Glutamatergic neuron (in vitro differentiated cells): Measurements from ENCODE around the gene EVA1C. TPM values are rescaled to one million over a fixed set of nuclear protein-coding genes. Genes with fewer than 3 reads are reported as not detected.
"Not testable (repeated sequence)": the region's sequence is repeated elsewhere in the genome, so short reads cannot be mapped to it uniquely, and the experiment has no call there.

Experiments
- DNase-seq: peaks from one replicate; pipeline ENCODE4 v3.0.0; 2022
- H3K27ac Mint-ChIP-seq: one replicate; pipeline ENCODE4 v1.8.0; 2020; ENCODE audit warnings: mild to moderate bottlenecking, mixed read lengths, inconsistent platforms; ENCODE audit not compliant: unreplicated experiment
- H3K27me3 Mint-ChIP-seq: one replicate; pipeline ENCODE4 v1.8.0; 2020; ENCODE audit warnings: mild to moderate bottlenecking, moderate library complexity, mixed read lengths, inconsistent platforms; ENCODE audit not compliant: unreplicated experiment
- H3K36me3 Mint-ChIP-seq: one replicate; pipeline ENCODE4 v1.8.0; 2020; ENCODE audit warnings: mild to moderate bottlenecking, mixed read lengths, inconsistent platforms; ENCODE audit not compliant: unreplicated experiment
- H3K4me1 Mint-ChIP-seq: one replicate; pipeline ENCODE4 v1.8.0; 2020; ENCODE audit warnings: mild to moderate bottlenecking, low read depth, mixed read lengths, inconsistent platforms; ENCODE audit not compliant: unreplicated experiment
- H3K4me3 Mint-ChIP-seq: one replicate; pipeline ENCODE4 v1.8.0; 2020; ENCODE audit warnings: mild to moderate bottlenecking, mixed read lengths, inconsistent platforms; ENCODE audit not compliant: unreplicated experiment
- H3K9me3 Mint-ChIP-seq: one replicate; pipeline ENCODE4 v1.8.0; 2020; ENCODE audit warnings: mild to moderate bottlenecking, moderate library complexity, mixed read lengths, inconsistent platforms; ENCODE audit not compliant: unreplicated experiment
- CTCF ChIP-seq: fragments of 200-600 bp; sonication (generic); IDR thresholded peaks from one replicate; pipeline ENCODE4 v1.5.0; 2021; ENCODE audit not compliant: partially characterized antibody, unreplicated experiment
- total RNA-seq: library from RNA; stranded (reverse); fragmentation: NEBNext Ultra II Directional; extraction: Animal tissue kit (Norgen Biotek cat#: 25700); gene quantifications from one replicate; pipeline ENCODE4 v1.2.1, GENCODE V29; 2021; ENCODE audit not compliant: unreplicated experiment

Gene EVA1C
- total RNA-seq, 1 donor from 2014 or later: 2.5 TPM

GRCh38 chr21:32537569-32537881, 125.0 kb downstream of the EVA1C start:
- Mint-ChIP-seq H3K4me1 (no peaks in the 10 kb centered on the region), H3K9me3 (no peaks in the 10 kb centered on the region), H3K27me3 (peaks cover 2% of the 10 kb centered on the region), H3K36me3 (no peaks in the 10 kb centered on the region), H3K4me3 (no peak overlapping the region), H3K27ac (no peak overlapping the region)
- no peak for TF ChIP-seq CTCF
- no peak for DNase-seq

- H3K36me3 Mint-ChIP-seq: no peaks in the 10 kb centered on the region
- H3K9me3 Mint-ChIP-seq: no peaks in the 10 kb centered on the region
- H3K27me3 Mint-ChIP-seq: peaks cover 2% of the 10 kb centered on the region
- no peak for DNase-seq
- no peak for TF ChIP-seq CTCF
- no peak overlapping the region for H3K27ac Mint-ChIP-seq
- no peaks in the 10 kb centered on the region for H3K4me1 Mint-ChIP-seq
- H3K4me3 Mint-ChIP-seq: no peak overlapping the region
Measured at GRCh38 chr21:32538147-32538792, 125.8 kb downstream of the EVA1C start.

GRCh38 chr21:32539378-32539777, 126.9 kb downstream of the EVA1C start:
- H3K4me3 Mint-ChIP-seq: no peak overlapping the region
- H3K27ac Mint-ChIP-seq: no peak overlapping the region
- peaks cover 2% of the 10 kb centered on the region for H3K27me3 Mint-ChIP-seq
- TF ChIP-seq CTCF: no peak
- no peaks in the 10 kb centered on the region for H3K36me3 Mint-ChIP-seq
- no peaks in the 10 kb centered on the region for H3K9me3 Mint-ChIP-seq
- DNase-seq: no peak
- H3K4me1 Mint-ChIP-seq: no peaks in the 10 kb centered on the region

GRCh38 chr21:32543056-32543455, 130.6 kb downstream of the EVA1C start:
- H3K27me3 Mint-ChIP-seq, H3K9me3 Mint-ChIP-seq, H3K36me3 Mint-ChIP-seq, H3K4me1 Mint-ChIP-seq, H3K4me3 Mint-ChIP-seq, DNase-seq, H3K27ac Mint-ChIP-seq: not testable (repeated sequence)

- H3K9me3 Mint-ChIP-seq: no peaks in the 10 kb centered on the region
- TF ChIP-seq CTCF: no peak
- H3K36me3 Mint-ChIP-seq: no peaks in the 10 kb centered on the region
- H3K27me3 Mint-ChIP-seq: no peaks in the 10 kb centered on the region
- DNase-seq: no peak
- no peak overlapping the region for H3K4me3 Mint-ChIP-seq
- H3K27ac Mint-ChIP-seq: no peak overlapping the region
- H3K4me1 Mint-ChIP-seq: no peaks in the 10 kb centered on the region
Measured at GRCh38 chr21:32543975-32544374, 131.5 kb downstream of the EVA1C start.
